Suppressor macrophage treated with lipopolysaccharide for 4 hours (primary cell): ENCODE data around the gene ARID1B.

ENCODE experiments used
- DNase-seq: peaks from one replicate; pipeline ENCODE4 v3.0.0-alpha.2; 2020

ARID1B gene

GRCh38 chr6:156774863-156775405, 2.2 kb upstream of the ARID1B start:
- no peak for DNase-seq

DNA sequence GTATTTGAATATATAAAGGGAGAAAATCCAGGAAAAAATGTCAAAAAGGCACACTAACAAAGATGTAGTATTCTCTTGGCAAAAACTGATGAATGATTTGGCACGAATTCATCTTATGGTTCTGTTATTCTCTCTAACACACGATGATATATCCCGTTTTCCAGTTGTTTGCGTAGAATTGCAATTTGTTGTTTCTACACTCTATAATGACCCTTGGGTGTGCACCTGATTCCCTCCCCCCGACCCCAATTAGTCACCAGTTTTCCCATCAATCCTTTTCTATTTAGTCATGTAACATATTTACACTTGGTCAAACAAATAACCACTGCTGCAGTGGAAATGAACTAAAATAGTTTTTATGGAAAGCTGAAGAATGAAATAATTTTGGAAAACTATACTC, 1.5 kb upstream of the ARID1B start:
- no peak for DNase-seq

GRCh38 chr6:156776470-156776839, 723 bp upstream of the ARID1B start:
- DNase-seq, result peak; percentile 17

DNA sequence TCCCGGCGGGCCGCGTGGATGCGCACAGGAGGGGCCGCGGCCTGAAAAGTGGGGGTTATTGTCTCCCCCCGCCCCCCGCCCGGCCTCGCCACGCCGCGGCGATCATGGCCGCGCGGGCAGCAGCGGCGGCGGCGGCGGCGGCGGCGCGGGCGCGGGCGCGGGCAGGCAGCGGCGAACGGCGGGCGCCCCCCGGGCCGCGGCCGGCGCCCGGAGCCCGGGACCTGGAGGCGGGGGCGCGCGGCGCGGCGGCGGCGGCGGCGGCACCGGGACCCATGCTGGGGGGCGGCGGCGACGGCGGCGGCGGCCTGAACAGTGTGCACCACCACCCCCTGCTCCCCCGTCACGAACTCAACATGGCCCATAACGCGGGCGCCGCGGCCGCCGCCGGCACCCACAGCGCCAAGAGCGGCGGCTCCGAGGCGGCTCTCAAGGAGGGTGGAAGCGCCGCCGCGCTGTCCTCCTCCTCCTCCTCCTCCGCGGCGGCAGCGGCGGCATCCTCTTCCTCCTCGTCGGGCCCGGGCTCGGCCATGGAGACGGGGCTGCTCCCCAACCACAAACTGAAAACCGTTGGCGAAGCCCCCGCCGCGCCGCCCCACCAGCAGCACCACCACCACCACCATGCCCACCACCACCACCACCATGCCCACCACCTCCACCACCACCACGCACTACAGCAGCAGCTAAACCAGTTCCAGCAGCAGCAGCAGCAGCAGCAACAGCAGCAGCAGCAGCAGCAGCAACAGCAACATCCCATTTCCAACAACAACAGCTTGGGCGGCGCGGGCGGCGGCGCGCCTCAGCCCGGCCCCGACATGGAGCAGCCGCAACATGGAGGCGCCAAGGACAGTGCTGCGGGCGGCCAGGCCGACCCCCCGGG, 637 bp downstream of the ARID1B start:
- peak; percentile 56 for DNase-seq

- DNase-seq, result peak; percentile 37
These were observed 1.5 kb downstream of the ARID1B start for GRCh38 chr6:156778454-156779205.

DNA sequence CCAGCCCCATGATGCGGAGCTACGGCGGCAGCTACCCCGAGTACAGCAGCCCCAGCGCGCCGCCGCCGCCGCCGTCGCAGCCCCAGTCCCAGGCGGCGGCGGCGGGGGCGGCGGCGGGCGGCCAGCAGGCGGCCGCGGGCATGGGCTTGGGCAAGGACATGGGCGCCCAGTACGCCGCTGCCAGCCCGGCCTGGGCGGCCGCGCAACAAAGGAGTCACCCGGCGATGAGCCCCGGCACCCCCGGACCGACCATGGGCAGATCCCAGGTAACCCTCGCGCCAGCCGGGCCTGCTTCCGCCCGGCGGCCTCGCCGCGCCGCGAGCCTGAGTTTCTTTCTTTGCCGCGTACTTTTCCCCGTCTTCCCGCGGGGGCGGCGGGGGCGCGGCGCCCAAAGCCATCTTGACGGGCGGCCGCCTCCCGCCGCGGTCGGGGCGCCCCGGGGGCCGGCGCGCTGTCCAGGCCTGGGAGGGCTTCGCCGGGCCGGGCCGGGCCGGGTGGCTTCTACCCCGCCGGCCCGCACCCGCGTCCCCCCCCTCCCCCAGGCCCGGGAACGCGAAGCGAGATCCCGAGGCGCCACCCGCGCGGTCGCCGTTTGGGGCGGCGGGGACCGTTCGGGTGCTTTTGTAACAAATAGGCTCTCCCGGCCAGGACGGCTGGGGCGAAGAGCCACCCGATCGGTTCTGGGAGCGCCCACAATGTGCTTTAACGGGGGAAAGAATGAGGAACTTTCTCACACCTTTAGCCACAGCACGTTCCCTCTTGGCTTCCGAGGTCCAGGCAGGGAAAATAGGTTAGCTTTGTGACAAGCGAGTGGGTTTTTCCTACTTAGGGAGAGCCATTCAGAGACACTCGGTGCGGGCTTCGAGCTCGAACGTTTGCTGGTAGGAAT, 2.3 kb downstream of the ARID1B start:
- peak; percentile 55 for DNase-seq

DNA sequence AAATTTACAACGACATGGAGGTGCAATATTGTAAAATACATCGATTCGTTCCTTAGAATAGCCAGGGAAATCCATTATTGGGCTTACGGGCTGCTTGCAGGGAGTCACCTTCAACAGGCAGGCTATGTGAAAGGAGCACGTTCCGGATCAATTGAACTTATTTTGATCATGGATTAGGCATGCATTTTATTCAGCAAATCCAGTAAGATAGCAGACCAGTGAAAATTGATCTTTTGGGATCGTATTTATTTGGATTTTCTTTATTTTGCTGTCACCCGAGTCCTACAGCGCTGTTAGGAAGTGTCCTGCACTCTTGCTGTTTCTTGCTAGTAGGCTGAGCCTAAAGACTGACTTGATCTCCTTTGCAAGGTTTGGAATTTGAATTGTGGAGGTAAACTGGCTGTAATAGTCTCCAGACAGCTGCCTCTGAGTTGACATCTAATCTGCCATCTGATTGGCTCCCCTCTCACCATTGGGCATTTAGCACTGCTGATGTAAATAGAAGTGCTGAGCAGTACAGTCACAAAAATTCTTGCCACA, 3.0 kb downstream of the ARID1B start:
- DNase-seq, result peak; percentile 80

- no peak for DNase-seq
These were observed 4.0 kb downstream of the ARID1B start for GRCh38 chr6:156780962-156781853.

GRCh38 chr6:156781861-156782631, 4.9 kb downstream of the ARID1B start:
- DNase-seq, result peak; percentile 68

- DNase-seq, result peak; percentile 28
These were observed 5.6 kb downstream of the ARID1B start for GRCh38 chr6:156782691-156783320.

GRCh38 chr6:156783958-156784357, 6.8 kb downstream of the ARID1B start:
- DNase-seq, result no peak

DNA sequence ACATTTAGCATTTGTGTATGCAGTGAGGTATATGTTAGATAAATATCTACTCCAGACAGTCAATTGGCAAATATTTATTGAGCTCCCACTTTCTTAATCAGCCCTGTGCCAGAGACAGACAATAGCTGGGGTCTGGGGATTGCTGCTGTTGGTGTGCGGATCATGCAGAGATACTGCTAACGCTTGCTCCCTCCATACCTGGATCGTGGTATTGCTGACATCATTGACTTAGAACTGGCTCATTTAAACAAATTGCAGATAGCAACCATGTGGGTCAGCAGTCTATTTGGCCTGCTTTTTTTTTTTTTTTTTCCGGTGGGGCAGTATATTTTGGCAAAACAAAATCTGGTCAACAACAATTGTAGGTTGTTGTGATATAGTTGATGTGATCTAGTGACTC, 9.5 kb downstream of the ARID1B start:
- no peak for DNase-seq

DNA sequence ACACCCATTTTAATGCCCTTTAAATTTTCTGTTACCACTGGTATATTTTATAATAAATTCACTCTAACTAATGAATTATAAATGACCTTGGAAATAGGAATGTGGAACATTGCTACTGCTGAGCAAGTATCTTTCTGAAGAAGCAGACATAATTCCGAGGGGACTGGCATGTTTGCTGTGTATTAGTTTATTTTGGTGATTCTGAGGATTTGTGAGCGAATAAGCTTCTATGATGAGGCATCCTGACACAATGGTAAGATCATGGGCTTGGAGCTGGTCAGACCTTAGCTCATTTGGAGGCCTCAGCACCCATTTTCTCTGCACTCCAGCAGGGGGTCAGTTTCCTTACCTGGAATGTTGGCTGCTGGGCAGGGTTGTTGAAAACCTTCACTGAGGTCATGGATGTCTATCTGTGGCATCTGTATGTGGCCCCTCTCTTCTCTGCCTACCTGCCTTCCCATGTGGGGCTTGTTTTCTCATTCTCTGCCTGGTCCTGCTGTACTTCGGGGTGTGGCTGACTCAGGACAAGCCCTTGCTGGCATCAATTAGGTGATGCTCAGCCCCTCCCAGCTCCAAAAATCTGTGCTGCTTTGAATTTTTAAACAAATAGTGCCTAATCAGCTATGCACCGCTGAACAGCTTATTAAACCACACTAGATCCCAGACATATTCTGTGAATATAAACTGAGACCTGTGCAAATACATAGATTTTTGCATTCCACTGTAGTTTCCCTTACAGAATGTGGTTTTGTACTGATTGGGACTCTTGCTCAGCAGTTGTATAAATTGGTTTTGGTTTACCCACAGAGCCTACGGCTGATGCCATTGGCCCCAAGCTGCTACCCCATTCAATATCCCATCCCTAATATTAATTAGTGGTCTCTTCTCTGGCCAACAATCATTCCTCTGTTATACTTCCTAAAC, 10.7 kb downstream of the ARID1B start:
- no peak for DNase-seq

DNA sequence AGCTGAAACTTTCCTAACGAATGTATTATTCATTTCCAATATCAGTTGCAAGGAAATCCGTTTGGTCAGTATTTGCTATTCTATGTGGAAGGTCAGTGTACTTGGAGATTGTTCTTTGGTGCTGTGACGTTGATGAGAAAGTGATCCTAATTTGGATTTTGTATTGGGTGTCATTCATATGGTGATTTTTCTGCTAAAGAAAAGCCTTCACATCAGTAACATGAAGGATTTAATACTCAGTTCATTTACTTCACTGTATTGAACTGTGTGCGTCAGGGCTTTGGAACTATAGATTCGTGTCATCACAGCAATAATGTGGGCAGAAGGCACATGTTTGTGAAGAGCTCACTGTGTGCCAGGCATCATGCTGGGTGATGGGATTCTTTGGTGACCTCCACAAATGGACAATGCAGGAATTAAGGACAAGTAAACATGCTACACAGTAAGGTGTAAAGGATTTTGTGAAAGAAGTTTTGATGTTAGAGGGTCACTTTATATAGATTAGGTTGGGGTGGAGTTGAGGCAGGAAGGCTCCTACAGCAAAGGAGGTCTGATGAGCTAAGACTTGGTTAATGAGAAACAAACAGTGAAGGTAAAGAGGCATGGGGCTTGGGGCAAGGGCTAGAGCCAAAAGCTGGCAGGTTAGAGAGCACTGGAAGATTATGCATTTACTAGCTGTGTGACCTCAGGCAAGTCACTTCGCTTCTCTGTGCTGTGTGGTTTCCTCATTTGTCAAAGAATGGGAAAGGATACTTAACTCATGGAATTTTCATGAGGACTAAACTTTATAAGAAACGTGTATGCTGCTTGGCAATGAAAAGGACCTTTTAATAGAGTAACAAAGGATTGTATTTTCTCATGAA, 12.1 kb downstream of the ARID1B start:
- DNase-seq, result no peak

GRCh38 chr6:156790711-156791319, 13.6 kb downstream of the ARID1B start:
- no peak for DNase-seq

DNA sequence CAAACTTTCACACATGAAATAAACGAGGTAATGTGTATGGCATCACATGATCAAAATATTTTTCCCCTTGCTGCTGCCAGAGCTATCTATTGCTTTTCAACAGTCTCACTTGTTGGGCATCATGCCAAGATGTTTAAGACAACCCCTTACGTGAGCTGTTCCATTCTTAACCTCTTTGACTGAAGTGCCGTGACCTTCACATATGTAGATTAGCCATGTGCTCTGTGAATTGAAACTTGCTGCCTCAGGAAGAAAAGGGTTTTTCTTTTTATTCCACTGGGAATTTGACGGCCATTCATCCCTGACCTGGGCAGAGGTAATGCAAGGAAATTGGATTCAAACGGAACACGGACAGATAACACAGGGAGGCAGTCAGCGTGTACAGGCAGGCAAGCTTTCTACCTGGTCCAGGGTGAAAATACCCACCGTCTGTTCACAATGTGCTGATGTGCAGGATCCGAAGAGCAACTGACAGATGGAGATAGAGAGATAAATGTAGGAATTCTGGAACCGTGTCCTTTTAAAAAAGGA, 14.2 kb downstream of the ARID1B start:
- DNase-seq, result peak; percentile 59

DNA sequence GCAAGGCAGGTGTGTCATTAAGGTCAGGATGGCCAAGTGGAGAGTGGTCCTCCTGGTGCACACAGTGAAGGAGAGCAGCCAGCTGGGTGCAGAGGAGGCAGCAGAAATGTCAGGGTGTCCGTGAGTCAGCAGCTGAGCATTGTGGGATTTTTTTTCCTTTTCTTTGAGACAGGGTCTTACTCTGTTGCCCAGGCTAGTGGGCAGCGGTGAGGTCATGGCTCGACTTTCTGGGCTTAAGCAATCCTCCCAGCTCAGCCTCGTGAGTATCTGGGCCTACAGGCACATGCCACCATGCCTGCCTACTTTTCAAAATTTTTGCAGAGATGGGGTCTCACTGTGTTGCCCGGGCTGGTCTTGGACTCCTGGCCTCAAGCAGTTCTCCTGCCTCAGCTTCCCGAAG, 16.0 kb downstream of the ARID1B start:
- no peak for DNase-seq
